Body of pancreas (tissue), 4 donors: ENCODE data around the gene ISYNA1.

Experiments
- CTCF ChIP-seq, 7 experiments: fragments of 450-650 bp in 4 of 7; fragments of 200-600 bp in 3 of 7; sonication (generic) in 3 of 7; IDR thresholded peaks; one replicate each; pipeline ENCODE4 v1.5.1; 2016 to 2019; ENCODE audit warnings: antibody characterized with exemption in 7 of 7
- POLR2A ChIP-seq, 3 donors: fragments of 450-650 bp; IDR thresholded peaks; one replicate each; pipeline ENCODE4 v1.6.1; 2016; ENCODE audit warnings: antibody characterized with exemption in 3 of 3, mild to moderate bottlenecking in 2 of 3

- TF ChIP-seq POLR2A (IDR thresholded peaks at IDR 0.05) (no peak), CTCF (IDR thresholded peaks at IDR 0.05) (no peak)
Measured at GRCh38 chr19:18385359-18385674, 52.6 kb downstream of the ISYNA1 start.
